CD14-positive monocyte (primary cell): ENCODE results near the gene EML6. TPM values are rescaled to one million over a fixed set of nuclear protein-coding genes. Genes with fewer than 3 reads are reported as not detected.

Experiments used
- DNase-seq, 3 donors: peaks; one replicate each; pipeline ENCODE4 v3.0.0-alpha.2; 2011 to 2022
- H2AFZ ChIP-seq: 2 replicates; pipeline ENCODE4 v1.6.0; 2012; ENCODE audit warnings: mild to moderate bottlenecking, low read depth, low read length, inconsistent platforms; ENCODE audit not compliant: insufficient read depth, poor library complexity, severe bottlenecking
- H3K27ac ChIP-seq, 2 donors: 1 replicate in 1 of 2; 2 replicates in 1 of 2; pipeline ENCODE4 v1.5.1; 2012 to 2013; ENCODE audit warnings: low read length in 2 of 2, control low read depth in 1 of 2, inconsistent platforms in 1 of 2, low read depth in 1 of 2, mild to moderate bottlenecking in 1 of 2
- H3K27me3 ChIP-seq, 2 donors: one replicate each; pipeline versions ENCODE4 v1.6.0 to v1.6.1; 2011 to 2013; ENCODE audit warnings: low read length in 2 of 2; ENCODE audit not compliant: control insufficient read depth in 2 of 2, insufficient read depth in 2 of 2
- H3K36me3 ChIP-seq, 2 donors: replicated peaks in 1 of 2; 1 replicate in 1 of 2; 2 replicates in 1 of 2; pipeline versions ENCODE4 v1.5.1 to v1.6.1; 2012 to 2013; ENCODE audit warnings: low read length in 2 of 2, control low read depth in 1 of 2, inconsistent platforms in 1 of 2, mild to moderate bottlenecking in 1 of 2; ENCODE audit not compliant: insufficient read depth in 2 of 2, control insufficient read depth in 1 of 2
- H3K4me1 ChIP-seq, 2 donors: 1 replicate in 1 of 2; 2 replicates in 1 of 2; pipeline versions ENCODE4 v1.5.1 to v1.6.1; 2012 to 2013; ENCODE audit warnings: low read length in 2 of 2, control low read depth in 1 of 2, inconsistent platforms in 1 of 2, mild to moderate bottlenecking in 1 of 2, moderate library complexity in 1 of 2; ENCODE audit not compliant: insufficient read depth in 2 of 2, control insufficient read depth in 1 of 2
- H3K4me2 ChIP-seq: replicated peaks from 2 replicates; pipeline ENCODE3; 2012; ENCODE audit warnings: low read length, moderate library complexity, mild to moderate bottlenecking; ENCODE audit not compliant: poor library complexity, severe bottlenecking; ENCODE audit errors: extremely low read depth
- H3K4me3 ChIP-seq, 3 experiments: fragments of 200-600 bp in 1 of 3; sonication (generic) in 1 of 3; replicated peaks in 1 of 3; 1 replicate in 2 of 3; 2 replicates in 1 of 3; pipeline ENCODE4 v1.5.1; 2011 to 2013; ENCODE audit warnings: low read length in 3 of 3, mild to moderate bottlenecking in 3 of 3, control low read depth in 2 of 3, low read depth in 2 of 3, inconsistent platforms in 1 of 3, moderate library complexity in 1 of 3
- H3K79me2 ChIP-seq: 2 replicates; pipeline ENCODE4 v1.6.0; 2012; ENCODE audit warnings: mild to moderate bottlenecking, control low read depth, inconsistent platforms, low read length, moderate library complexity; ENCODE audit not compliant: insufficient read depth
- H3K9ac ChIP-seq: 2 replicates; pipeline ENCODE4 v1.6.0; 2017; ENCODE audit warnings: low read length, mild to moderate bottlenecking; ENCODE audit not compliant: insufficient read depth, poor library complexity, severe bottlenecking
- H3K9me3 ChIP-seq, 2 donors: replicated peaks in 1 of 2; 1 replicate in 1 of 2; 2 replicates in 1 of 2; pipeline versions ENCODE4 v1.5.1 to v1.6.1; 2012 to 2013; ENCODE audit warnings: low read length in 2 of 2, control low read depth in 1 of 2; ENCODE audit not compliant: control insufficient read depth in 1 of 2, insufficient read depth in 1 of 2
- H4K20me1 ChIP-seq: 2 replicates; pipeline ENCODE4 v1.6.0; 2012; ENCODE audit warnings: mild to moderate bottlenecking, low read length, control low read depth, moderate library complexity; ENCODE audit not compliant: insufficient read depth
- H3K27ac Mint-ChIP-seq, 7 donors: one replicate each; pipeline ENCODE4 v1.8.0; 2020; ENCODE audit warnings: mild to moderate bottlenecking in 7 of 7, mixed read lengths in 7 of 7, moderate library complexity in 6 of 7, inconsistent platforms in 2 of 7
- H3K27me3 Mint-ChIP-seq, 3 donors: one replicate each; pipeline ENCODE4 v1.8.0; 2021 to 2022; ENCODE audit warnings: low read depth in 3 of 3, mild to moderate bottlenecking in 3 of 3, mixed read lengths in 3 of 3, moderate library complexity in 3 of 3, inconsistent platforms in 1 of 3
- H3K36me3 Mint-ChIP-seq, 2 donors: one replicate each; pipeline ENCODE4 v1.8.0; 2020; ENCODE audit warnings: mixed read lengths in 2 of 2, inconsistent platforms in 1 of 2, mild to moderate bottlenecking in 1 of 2
- H3K4me1 Mint-ChIP-seq: one replicate; pipeline ENCODE4 v1.8.0; 2020; ENCODE audit warnings: mild to moderate bottlenecking, mixed read lengths
- H3K4me3 Mint-ChIP-seq, 2 donors: one replicate each; pipeline ENCODE4 v1.8.0; 2020; ENCODE audit warnings: mild to moderate bottlenecking in 2 of 2, mixed read lengths in 2 of 2, moderate library complexity in 1 of 2
- H3K9me3 Mint-ChIP-seq, 7 donors: one replicate each; pipeline ENCODE4 v1.8.0; 2020 to 2022; ENCODE audit warnings: mixed read lengths in 7 of 7, mild to moderate bottlenecking in 6 of 7, moderate library complexity in 6 of 7, inconsistent platforms in 2 of 7
- CTCF ChIP-seq: fragments of 200-600 bp; IDR thresholded peaks from one replicate; pipeline ENCODE4 v1.8.0; 2022; ENCODE audit warnings: antibody characterized with exemption, mild to moderate bottlenecking
- WGBS: methylation state at CpG from one replicate; pipeline ENCODE4 v1.1.5; 2013; ENCODE audit warnings: missing lambda C conversion rate; ENCODE audit not compliant: insufficient coverage; 5-methylcytosine and 5-hydroxymethylcytosine counted together
- intact Hi-C, 2 donors: fragments of 100-400 bp; cut with micrococcal nuclease; formaldehyde crosslinking; loops; one replicate each; pipeline versions ENCODE4 v1.15.0 to v1.15.1; 2023
- polyA plus RNA-seq, 3 donors: library from polyadenylated mRNA; depleted of rRNA in 1 of 3; unstranded in 2 of 3; stranded (reverse) in 1 of 3; fragments of 300-500 nt in 2 of 3; fragments of >200 nt in 1 of 3; fragmentation: Illumina TruSeq in 2 of 3; gene quantifications; 1 replicate in 2 of 3; 2 replicates in 1 of 3; pipeline ENCODE4 v1.2.3, GENCODE V29; 2012 to 2021

EML6 gene
- polyA plus RNA-seq, 3 donors: 0.79 TPM; not detected in 2

- Histone ChIP-seq H3K27ac (no peak overlapping the region), H3K79me2 (no peaks in the 10 kb centered on the region), H3K9me3 (no peaks in the 10 kb centered on the region), H3K9ac (no peak overlapping the region), H3K36me3 (no peaks in the 10 kb centered on the region), H3K27me3 (no peaks in the 10 kb centered on the region), H3K4me2 (no peak overlapping the region), H3K4me3 (no peak overlapping the region), H4K20me1 (no peaks in the 10 kb centered on the region), H2AFZ (no peak overlapping the region), H3K4me1 (no peaks in the 10 kb centered on the region)
- TF ChIP-seq CTCF: no peak
- 91% methylated on average over 8 of the region's 8 CpGs for WGBS
- DNase-seq: no peak
- Mint-ChIP-seq H3K9me3 (no peaks in the 10 kb centered on the region), H3K4me1 (no peaks in the 10 kb centered on the region), H3K36me3 (no peaks in the 10 kb centered on the region), H3K27me3 (peaks cover 0 to 3% (median 0%) of the 10 kb centered on the region in 3 donors), H3K27ac (no peak overlapping the region), H3K4me3 (no peak overlapping the region)
- intact Hi-C loops: loop anchor here in 1 of 2 donors (10.0 kb wide), 1 partner anchor 316 kb away; no protein-coding TSS in a partner anchor
These were observed 107.1 kb downstream of the EML6 start for GRCh38 chr2:54830546-54830945.

GRCh38 chr2:54831480-54831879 lies 108.0 kb downstream of the EML6 start:
- H3K4me1 Mint-ChIP-seq: no peaks in the 10 kb centered on the region
- H3K9me3 Mint-ChIP-seq: no peaks in the 10 kb centered on the region
- no peaks in the 10 kb centered on the region for H3K79me2 ChIP-seq
- H3K4me1 ChIP-seq: no peaks in the 10 kb centered on the region
- no peak for DNase-seq
- H3K27ac ChIP-seq: no peak overlapping the region
- no peaks in the 10 kb centered on the region for H3K27me3 ChIP-seq
- no peaks in the 10 kb centered on the region for H3K9me3 ChIP-seq
- no peak overlapping the region for H3K9ac ChIP-seq
- H3K4me3 Mint-ChIP-seq: no peak overlapping the region
- intact Hi-C loops: loop anchor here in 1 of 2 donors (10.0 kb wide), 1 partner anchor 317 kb away; no protein-coding TSS in a partner anchor
- no peak overlapping the region for H3K4me2 ChIP-seq
- H3K4me3 ChIP-seq: no peak overlapping the region
- peaks cover 0 to 1% (median 0%) of the 10 kb centered on the region in 3 donors for H3K27me3 Mint-ChIP-seq
- no peak overlapping the region for H2AFZ ChIP-seq
- H3K27ac Mint-ChIP-seq: no peak overlapping the region
- H4K20me1 ChIP-seq: no peaks in the 10 kb centered on the region
- 83% methylated on average over 6 of the region's 9 CpGs for WGBS
- no peak for TF ChIP-seq CTCF
- H3K36me3 Mint-ChIP-seq: no peaks in the 10 kb centered on the region
- no peaks in the 10 kb centered on the region for H3K36me3 ChIP-seq
